Right lobe of liver (tissue), 4 donors: ENCODE results near the gene SMS.

Source experiments
- POLR2A ChIP-seq: fragments of 450-650 bp; IDR thresholded peaks from one replicate; pipeline ENCODE4 v1.6.1; 2017; ENCODE audit warnings: antibody characterized with exemption, mild to moderate bottlenecking
- TF ChIP-seq, protein P1 (sequence below), 4 donors: fragments of 200-600 bp in 3 of 4; fragments of 450-650 bp in 1 of 4; IDR thresholded peaks; one replicate each; pipeline versions ENCODE4 v1.5.1 to v1.8.0; 2016 to 2022; ENCODE audit warnings: antibody characterized with exemption in 4 of 4, mild to moderate bottlenecking in 2 of 4
- donor health status: DM: no; HTN: no; CAD: no.
- donor health status: DM: no; HTN: no; CAD: no.
- donor health status: DM: no; HTN: yes; CAD: no.

DNA sequence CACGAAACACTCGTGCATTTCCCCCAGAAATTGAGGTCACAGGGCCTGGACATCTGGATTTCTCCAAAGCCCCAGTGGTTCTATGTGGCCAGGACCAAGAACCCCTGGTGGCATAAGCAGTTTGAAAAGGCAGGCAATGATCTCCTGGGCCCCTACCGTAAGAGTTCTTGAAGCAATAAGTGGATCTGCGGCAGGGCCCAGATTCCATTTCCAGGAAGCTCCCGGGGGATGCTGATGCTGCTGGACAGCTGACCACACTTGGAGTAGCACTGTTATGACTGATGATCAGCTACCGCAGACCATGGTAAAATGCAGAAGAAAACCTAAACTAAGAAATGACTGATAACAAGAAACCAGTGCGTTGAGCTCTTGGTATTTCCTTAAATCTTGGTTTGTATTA is 27.8 kb downstream of the SMS start:
- TF ChIP-seq, protein P1, sequence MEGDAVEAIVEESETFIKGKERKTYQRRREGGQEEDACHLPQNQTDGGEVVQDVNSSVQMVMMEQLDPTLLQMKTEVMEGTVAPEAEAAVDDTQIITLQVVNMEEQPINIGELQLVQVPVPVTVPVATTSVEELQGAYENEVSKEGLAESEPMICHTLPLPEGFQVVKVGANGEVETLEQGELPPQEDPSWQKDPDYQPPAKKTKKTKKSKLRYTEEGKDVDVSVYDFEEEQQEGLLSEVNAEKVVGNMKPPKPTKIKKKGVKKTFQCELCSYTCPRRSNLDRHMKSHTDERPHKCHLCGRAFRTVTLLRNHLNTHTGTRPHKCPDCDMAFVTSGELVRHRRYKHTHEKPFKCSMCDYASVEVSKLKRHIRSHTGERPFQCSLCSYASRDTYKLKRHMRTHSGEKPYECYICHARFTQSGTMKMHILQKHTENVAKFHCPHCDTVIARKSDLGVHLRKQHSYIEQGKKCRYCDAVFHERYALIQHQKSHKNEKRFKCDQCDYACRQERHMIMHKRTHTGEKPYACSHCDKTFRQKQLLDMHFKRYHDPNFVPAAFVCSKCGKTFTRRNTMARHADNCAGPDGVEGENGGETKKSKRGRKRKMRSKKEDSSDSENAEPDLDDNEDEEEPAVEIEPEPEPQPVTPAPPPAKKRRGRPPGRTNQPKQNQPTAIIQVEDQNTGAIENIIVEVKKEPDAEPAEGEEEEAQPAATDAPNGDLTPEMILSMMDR (IDR thresholded peaks at IDR 0.05) = no peak
- no peak for TF ChIP-seq POLR2A
